A673 (cell line): ENCODE results near the gene ERN2. TPM values are rescaled to one million over a fixed set of nuclear protein-coding genes. Genes with fewer than 3 reads are reported as not detected.

Experiments used
- BruUV-seq: library from RNA; stranded (reverse); fragments of 400-500 nt; replicated peaks from 2 replicates; lab custom pipeline; 2021; lab: Mats Ljungman, UMichigan
- CTCF ChIA-PET: fragments of 300-600 bp; sonication (Branson Sonifier 250); formaldehyde crosslinking; loops from one replicate; lab custom pipeline; 2022; ENCODE audit warnings: antibody characterized with exemption; lab: Charles Lee
- POLR2A ChIA-PET: fragments of 300-600 bp; sonication (Branson Sonifier 250); formaldehyde crosslinking; loops from one replicate; lab custom pipeline; 2022; ENCODE audit warnings: antibody characterized with exemption; ENCODE audit not compliant: low non-redundant PET; lab: Charles Lee
- DNase-seq: peaks from one replicate; pipeline ENCODE4 v3.0.0-alpha.2; 2015; ENCODE audit warnings: low spot score
- H3K27ac ChIP-seq: fragments of 200-600 bp; sonication (generic); 2 replicates; pipeline ENCODE4 v1.5.1; 2016; ENCODE audit warnings: mixed run types, low read depth, mild to moderate bottlenecking, mixed read lengths, antibody characterized with exemption, low read length; ENCODE audit not compliant: poor library complexity, severe bottlenecking
- H3K27me3 ChIP-seq: fragments of 200-600 bp; sonication (generic); replicated peaks from 2 replicates; pipeline ENCODE4 v1.6.1; 2017; ENCODE audit warnings: mixed run types, low read depth, mild to moderate bottlenecking, mixed read lengths, antibody characterized with exemption, low read length; ENCODE audit not compliant: insufficient read depth, poor library complexity
- H3K36me3 ChIP-seq: fragments of 200-600 bp; sonication (generic); 2 replicates; pipeline ENCODE4 v1.6.1; 2016; ENCODE audit warnings: mixed run types, mild to moderate bottlenecking, mixed read lengths, antibody characterized with exemption, low read length; ENCODE audit not compliant: insufficient read depth, poor library complexity, severe bottlenecking
- H3K4me1 ChIP-seq: fragments of 200-600 bp; sonication (generic); 2 replicates; pipeline ENCODE4 v1.6.1; 2017; ENCODE audit warnings: mixed run types, mild to moderate bottlenecking, mixed read lengths, antibody characterized with exemption, low read length; ENCODE audit not compliant: insufficient read depth, poor library complexity, severe bottlenecking
- H3K4me3 ChIP-seq: fragments of 200-600 bp; sonication (generic); 2 replicates; pipeline ENCODE4 v1.5.1; 2016; ENCODE audit warnings: low read depth, mixed run types, mild to moderate bottlenecking, mixed read lengths, low read length; ENCODE audit not compliant: poor library complexity, severe bottlenecking
- H3K9me3 ChIP-seq: fragments of 200-600 bp; sonication (generic); 2 replicates; pipeline ENCODE4 v1.6.1; 2016; ENCODE audit warnings: mixed run types, low read depth, mild to moderate bottlenecking, mixed read lengths, antibody characterized with exemption, low read length; ENCODE audit not compliant: poor library complexity, severe bottlenecking
- CTCF ChIP-seq: fragments of 300-800, 200-600 bp; sonication (generic); conservative IDR thresholded peaks from 2 replicates; pipeline ENCODE4 v1.5.1; 2017; ENCODE audit warnings: low read depth, mild to moderate bottlenecking, antibody characterized with exemption, low read length, moderate library complexity, mixed read lengths
- EZH2 ChIP-seq: fragments of 200-600 bp; sonication (generic); IDR thresholded peaks from 2 replicates; pipeline ENCODE4 v1.6.1; 2017; ENCODE audit warnings: borderline replicate concordance, low read depth, mild to moderate bottlenecking, mixed read lengths, antibody characterized with exemption, low read length; ENCODE audit not compliant: poor library complexity, severe bottlenecking
- intact Hi-C: fragments of 100-400 bp; cut with micrococcal nuclease; formaldehyde crosslinking; loops from one replicate; pipeline ENCODE4 v1.10.0; 2022; ENCODE audit not compliant: unreplicated experiment
- total RNA-seq: library from RNA; stranded (reverse); gene quantifications from 2 replicates; pipeline ENCODE4 v1.2.3, GENCODE V29; 2021

Gene ERN2
- total RNA-seq, 1 experiment from 2014 or later: not detected

DNA sequence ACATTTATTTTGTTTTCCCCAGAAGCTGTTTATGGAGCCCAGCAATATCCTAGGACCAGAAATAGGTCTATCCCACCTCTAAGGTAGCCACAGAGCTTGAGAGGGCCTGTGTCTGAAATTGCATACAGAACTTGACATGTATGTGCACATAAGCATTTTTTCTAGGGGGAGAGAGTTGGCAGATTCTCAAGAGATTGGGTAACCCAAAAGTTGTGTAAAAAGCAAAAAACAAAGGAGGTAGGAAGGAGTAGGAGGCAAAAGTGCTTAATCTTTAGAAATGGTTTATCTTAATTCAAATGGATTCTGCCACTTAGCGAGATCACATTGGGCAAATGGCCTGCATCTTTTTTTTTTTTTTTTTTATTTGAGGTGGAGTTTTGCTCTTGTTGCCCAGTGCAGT, 30.8 kb downstream of the ERN2 start:
- no TSS peak for BruUV-seq
- ChIA-PET CTCF (no interaction called here), POLR2A (no interaction called here)
- H3K4me3 ChIP-seq: peak overlapping the region; percentile 88
- intact Hi-C loops: no loop called here
- peak; percentile 83 for DNase-seq
- no peak overlapping the region for H3K27ac ChIP-seq
- no peaks in the 10 kb centered on the region for H3K27me3 ChIP-seq
- H3K9me3 ChIP-seq: no peaks in the 10 kb centered on the region
- TF ChIP-seq CTCF (no peak), EZH2 (no peak)
- peaks cover 27% of the 10 kb centered on the region for H3K4me1 ChIP-seq
- H3K36me3 ChIP-seq: peaks cover 73% of the 10 kb centered on the region

DNA sequence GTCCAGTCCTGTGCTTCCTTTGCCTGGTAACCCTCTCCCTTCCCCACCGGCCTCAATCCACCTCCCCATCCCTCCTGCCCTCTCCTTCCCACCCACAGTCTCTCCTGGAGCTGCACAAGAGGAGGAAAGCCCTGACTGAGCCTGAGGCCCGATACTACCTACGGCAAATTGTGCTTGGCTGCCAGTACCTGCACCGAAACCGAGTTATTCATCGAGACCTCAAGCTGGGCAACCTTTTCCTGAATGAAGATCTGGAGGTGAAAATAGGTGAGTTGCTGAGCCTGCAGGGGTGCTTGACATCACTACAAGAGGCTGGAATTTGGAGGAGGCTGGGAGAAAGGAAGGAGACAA, 33.1 kb downstream of the ERN2 start:
- peak overlapping the region; percentile 88 for H3K4me3 ChIP-seq
- H3K9me3 ChIP-seq: no peaks in the 10 kb centered on the region
- TF ChIP-seq EZH2: no peak
- no peak for TF ChIP-seq CTCF
- H3K36me3 ChIP-seq: peaks cover 51% of the 10 kb centered on the region
- ChIA-PET POLR2A (no interaction called here), CTCF (interaction anchor here (0.9 kb wide), 1 partner anchor 48 kb away, joined by 4 read pairs; no protein-coding TSS in a partner anchor)
- intact Hi-C loops: loop anchor here (2.0 kb wide), 1 partner anchor 39 kb away; the partner anchor contains the start of genes DCTN5 and PALB2
- peak overlapping the region; percentile 89 for H3K27ac ChIP-seq
- no peak for DNase-seq
- no peaks in the 10 kb centered on the region for H3K27me3 ChIP-seq
- H3K4me1 ChIP-seq: peaks cover 27% of the 10 kb centered on the region
- BruUV-seq: no TSS peak

- CTCF ChIA-PET: interaction anchor here (0.6 to 0.9 kb wide), 2 partner anchors 21 to 48 kb away, joined by 4 to 12 read pairs; no protein-coding TSS in a partner anchor
- intact Hi-C loops: loop anchor here (2.0 kb wide), 1 partner anchor 39 kb away; the partner anchor contains the start of genes DCTN5 and PALB2
- TF ChIP-seq CTCF (no peak), EZH2 (no peak)
- H3K27me3 ChIP-seq: no peaks in the 10 kb centered on the region
- peak overlapping the region; percentile 89 for H3K27ac ChIP-seq
- peak overlapping the region; percentile 88 for H3K4me3 ChIP-seq
- DNase-seq: peak; percentile 46
- POLR2A ChIA-PET: interaction anchor here (0.6 to 1.4 kb wide), 2 partner anchors 11 to 108 kb away, joined by 4 to 6 read pairs; no protein-coding TSS in a partner anchor
- peaks cover 27% of the 10 kb centered on the region for H3K4me1 ChIP-seq
- H3K36me3 ChIP-seq: peaks cover 46% of the 10 kb centered on the region
- no TSS peak for BruUV-seq
- H3K9me3 ChIP-seq: no peaks in the 10 kb centered on the region
These were observed 33.6 kb downstream of the ERN2 start for GRCh38 chr16:23679274-23679985.
